Measurements from ENCODE around the gene VAMP5. TPM values are rescaled to one million over a fixed set of nuclear protein-coding genes. Genes with fewer than 3 reads are reported as not detected.

Gene VAMP5
- total RNA-seq, 1 donor from 2014 or later: 15.7 TPM

- no peak for DNase-seq
These were observed 51.4 kb downstream of the VAMP5 start for GRCh38 chr2:85635636-85636035.

DNA sequence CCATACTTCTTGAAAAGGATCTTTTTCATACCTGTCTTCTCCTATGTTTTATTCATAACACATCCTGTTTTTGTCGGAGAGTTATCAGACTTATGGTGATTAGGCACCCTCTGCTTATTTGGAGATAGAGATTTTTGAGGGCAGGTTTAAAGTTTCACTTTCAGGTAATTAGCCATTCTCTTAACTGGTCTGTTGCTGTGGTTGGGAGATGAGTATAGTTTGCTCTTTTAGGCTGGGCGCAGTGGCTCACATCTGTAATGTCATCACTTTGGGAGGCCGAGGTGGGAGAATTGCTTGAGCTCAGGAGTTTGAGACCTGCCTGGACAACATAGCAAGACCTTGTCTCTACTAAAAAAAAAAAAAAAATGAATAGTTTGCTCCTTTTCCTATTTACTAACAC is 58.5 kb downstream of the VAMP5 start:
- DNase-seq: no peak

Small RNA genes lying within 50 kb of the gene (small RNA-seq; reads per million reads assigned to genes)
- gene RN7SL126P (ENCODE audit: low replicate concordance): not detected

Other genes starting within 250 kb of the VAMP5 start
- gene RETSAT, start 229.9 kb upstream of the VAMP5 start, total RNA-seq: 20.6 TPM
- 16.5 TPM for gene ELMOD3, start 229.7 kb upstream of the VAMP5 start, total RNA-seq
- gene CAPG, start 174.1 kb upstream of the VAMP5 start, total RNA-seq: 61.2 TPM
- gene SH2D6, start 165.7 kb upstream of the VAMP5 start, total RNA-seq: not detected
- gene MAT2A, start 45.3 kb upstream of the VAMP5 start, total RNA-seq: 118 TPM
- gene GGCX, start 22.9 kb upstream of the VAMP5 start, total RNA-seq: 32.3 TPM
- gene VAMP8, start 6.8 kb upstream of the VAMP5 start, total RNA-seq: 8.2 TPM
- gene RNF181, start 11.3 kb downstream of the VAMP5 start, total RNA-seq: 71.9 TPM
- gene TMEM150A, start 18.3 kb downstream of the VAMP5 start, total RNA-seq: 4.9 TPM
- gene C2orf68, start 27.6 kb downstream of the VAMP5 start, total RNA-seq: 38.5 TPM
- gene USP39, start 31.8 kb downstream of the VAMP5 start, total RNA-seq: 39.0 TPM
- gene SFTPB, start 83.8 kb downstream of the VAMP5 start, total RNA-seq: 21.7 TPM
- not detected for gene GNLY, start 109.9 kb downstream of the VAMP5 start, total RNA-seq
- 15.7 TPM for gene ATOH8, start 169.6 kb downstream of the VAMP5 start, total RNA-seq